OCI-LY3 (cell line): ENCODE results near the gene SLC6A12.

Source experiments
- H2AFZ ChIP-seq: fragments of 200-600, 300-600 bp; shearing (Covaris generic); 2 replicates; pipeline ENCODE4 v1.6.0; 2014; ENCODE audit warnings: antibody characterized with exemption, low read depth, low read length
- H3K27ac ChIP-seq: fragments of 200-600, 300-600 bp; sonication (generic); 2 replicates; pipeline ENCODE4 v1.5.1; 2014; ENCODE audit warnings: mild to moderate bottlenecking, low read length, moderate library complexity, mixed read lengths
- H3K27me3 ChIP-seq: fragments of 200-600, 300-600 bp; sonication (generic); 2 replicates; pipeline ENCODE4 v1.6.1; 2014; ENCODE audit warnings: low read depth, low read length, mixed read lengths
- H3K36me3 ChIP-seq: fragments of 200-600, 300-600 bp; sonication (generic); replicated peaks from 2 replicates; pipeline ENCODE3; 2014; ENCODE audit warnings: low read depth, low read length, mixed read lengths
- H3K4me1 ChIP-seq: fragments of 300-600, 200-600 bp; sonication (generic); 2 replicates; pipeline ENCODE4 v1.6.1; 2014; ENCODE audit warnings: low read length, mixed read lengths
- H3K4me2 ChIP-seq: fragments of 200-600, 300-600 bp; sonication (generic); 2 replicates; pipeline ENCODE4 v1.6.1; 2014; ENCODE audit warnings: low read length, mixed read lengths
- H3K4me3 ChIP-seq: fragments of 300-600, 200-600 bp; sonication (generic); 2 replicates; pipeline ENCODE4 v1.5.1; 2014; ENCODE audit warnings: antibody characterized with exemption, mild to moderate bottlenecking, low read length, moderate library complexity
- H3K79me2 ChIP-seq: fragments of 300-600, 200-600 bp; shearing (Covaris generic); 2 replicates; pipeline ENCODE4 v1.6.1; 2014; ENCODE audit warnings: mild to moderate bottlenecking, low read length, mixed read lengths
- H3K9ac ChIP-seq: fragments of 300-600, 200-600 bp; shearing (Covaris generic); 2 replicates; pipeline ENCODE4 v1.6.0; 2014; ENCODE audit warnings: mild to moderate bottlenecking, low read length, moderate library complexity
- H3K9me3 ChIP-seq: fragments of 200-600, 300-600 bp; shearing (Covaris generic); 2 replicates; pipeline ENCODE4 v1.6.1; 2014; ENCODE audit warnings: low read length, mixed read lengths; ENCODE audit not compliant: insufficient read depth
- H4K20me1 ChIP-seq: fragments of 200-600, 300-600 bp; sonication (generic); 2 replicates; pipeline ENCODE4 v1.6.1; 2016; ENCODE audit warnings: low read length, mixed read lengths; ENCODE audit not compliant: insufficient read depth
- EZH2phosphoT487 ChIP-seq: fragments of 200-600 bp; shearing (Covaris generic); IDR thresholded peaks from 2 replicates; pipeline ENCODE4 v1.6.1; 2018; ENCODE audit warnings: antibody characterized with exemption, mixed run types, low read depth
- TF ChIP-seq, protein P1 (sequence below): fragments of 200-600, 300-600 bp; sonication (generic); IDR thresholded peaks from 2 replicates; pipeline ENCODE4 v1.5.1; 2014; ENCODE audit warnings: antibody characterized with exemption, low read length, low read depth

Gene SLC6A12

DNA sequence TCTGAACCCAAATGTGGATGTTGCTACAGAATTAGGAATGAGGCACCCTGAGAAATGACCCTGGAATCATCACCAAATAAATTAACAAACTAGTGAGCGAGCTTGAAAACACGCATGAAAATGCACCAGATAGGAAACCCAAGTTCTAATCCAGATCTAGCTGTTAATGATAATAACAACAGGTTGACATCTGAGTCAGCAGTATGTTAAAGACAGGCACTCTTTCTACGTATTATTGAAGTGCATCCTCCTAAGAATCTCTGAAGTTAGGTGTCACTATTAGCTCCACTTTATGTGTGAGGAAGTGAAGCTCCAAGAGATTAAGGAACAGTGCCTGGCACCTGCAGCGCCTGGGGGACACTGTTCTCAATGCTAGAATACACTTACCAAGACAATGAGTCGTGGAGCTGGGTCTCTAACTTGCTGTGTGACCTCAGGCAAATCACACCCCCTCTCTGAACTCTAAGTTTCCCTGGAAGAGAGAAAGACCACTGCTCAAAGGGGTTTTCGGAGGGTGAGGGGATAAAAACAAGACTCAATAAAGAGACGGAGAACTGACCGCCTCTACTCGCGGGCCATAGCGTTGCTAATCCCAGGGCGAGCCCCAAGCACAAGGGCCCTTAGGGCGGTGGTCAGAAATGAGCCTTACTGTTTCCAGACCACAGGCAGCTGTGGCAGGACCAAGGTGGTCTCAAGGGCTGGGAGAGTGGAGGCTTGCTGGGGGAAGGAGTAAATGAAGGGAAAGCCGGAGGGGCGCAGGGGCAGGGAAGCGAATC is 2.1 kb downstream of the SLC6A12 start:
- Histone ChIP-seq H3K4me1 (peaks cover 25% of the 10 kb centered on the region), H3K36me3 (no peaks in the 10 kb centered on the region), H4K20me1 (no peaks in the 10 kb centered on the region), H3K27ac (no peak overlapping the region), H3K9ac (peak overlapping the region; percentile 19; the same call in 1 of the 2 replicates), H3K79me2 (no peaks in the 10 kb centered on the region), H3K9me3 (no peaks in the 10 kb centered on the region), H3K27me3 (peaks cover 22% of the 10 kb centered on the region), H3K4me3 (peak overlapping the region; percentile 59), H2AFZ (no peak overlapping the region), H3K4me2 (peak overlapping the region; percentile 73)
- TF ChIP-seq EZH2phosphoT487, result no peak
- TF ChIP-seq, protein P1, sequence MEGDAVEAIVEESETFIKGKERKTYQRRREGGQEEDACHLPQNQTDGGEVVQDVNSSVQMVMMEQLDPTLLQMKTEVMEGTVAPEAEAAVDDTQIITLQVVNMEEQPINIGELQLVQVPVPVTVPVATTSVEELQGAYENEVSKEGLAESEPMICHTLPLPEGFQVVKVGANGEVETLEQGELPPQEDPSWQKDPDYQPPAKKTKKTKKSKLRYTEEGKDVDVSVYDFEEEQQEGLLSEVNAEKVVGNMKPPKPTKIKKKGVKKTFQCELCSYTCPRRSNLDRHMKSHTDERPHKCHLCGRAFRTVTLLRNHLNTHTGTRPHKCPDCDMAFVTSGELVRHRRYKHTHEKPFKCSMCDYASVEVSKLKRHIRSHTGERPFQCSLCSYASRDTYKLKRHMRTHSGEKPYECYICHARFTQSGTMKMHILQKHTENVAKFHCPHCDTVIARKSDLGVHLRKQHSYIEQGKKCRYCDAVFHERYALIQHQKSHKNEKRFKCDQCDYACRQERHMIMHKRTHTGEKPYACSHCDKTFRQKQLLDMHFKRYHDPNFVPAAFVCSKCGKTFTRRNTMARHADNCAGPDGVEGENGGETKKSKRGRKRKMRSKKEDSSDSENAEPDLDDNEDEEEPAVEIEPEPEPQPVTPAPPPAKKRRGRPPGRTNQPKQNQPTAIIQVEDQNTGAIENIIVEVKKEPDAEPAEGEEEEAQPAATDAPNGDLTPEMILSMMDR, result no peak

DNA sequence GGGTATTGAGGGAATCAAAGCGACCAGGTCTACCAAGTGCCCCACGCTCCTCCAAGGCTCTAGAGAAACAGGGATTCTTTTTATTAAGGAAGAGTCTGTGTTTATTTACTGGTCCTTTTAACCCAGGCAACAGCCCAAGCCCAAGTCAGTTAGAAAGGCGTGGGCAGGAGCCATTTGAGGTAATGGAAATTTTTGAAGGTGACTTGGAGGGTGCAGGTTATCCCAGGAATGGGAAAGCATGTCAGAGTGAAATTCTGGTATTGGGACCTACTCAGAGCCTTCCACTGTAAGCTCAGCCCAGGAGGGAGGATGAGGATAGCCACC is 2.9 kb downstream of the SLC6A12 start:
- H3K27me3 ChIP-seq, result peaks cover 22% of the 10 kb centered on the region
- no peak overlapping the region for H3K4me2 ChIP-seq
- H3K36me3 ChIP-seq, result no peaks in the 10 kb centered on the region
- H2AFZ ChIP-seq, result no peak overlapping the region
- H3K9me3 ChIP-seq, result no peaks in the 10 kb centered on the region
- H3K4me1 ChIP-seq, result peaks cover 25% of the 10 kb centered on the region
- no peaks in the 10 kb centered on the region for H4K20me1 ChIP-seq
- TF ChIP-seq, protein P1, result no peak
- no peak for TF ChIP-seq EZH2phosphoT487
- H3K27ac ChIP-seq, result no peak overlapping the region
- no peak overlapping the region for H3K9ac ChIP-seq
- no peak overlapping the region for H3K4me3 ChIP-seq
- H3K79me2 ChIP-seq, result no peaks in the 10 kb centered on the region

DNA sequence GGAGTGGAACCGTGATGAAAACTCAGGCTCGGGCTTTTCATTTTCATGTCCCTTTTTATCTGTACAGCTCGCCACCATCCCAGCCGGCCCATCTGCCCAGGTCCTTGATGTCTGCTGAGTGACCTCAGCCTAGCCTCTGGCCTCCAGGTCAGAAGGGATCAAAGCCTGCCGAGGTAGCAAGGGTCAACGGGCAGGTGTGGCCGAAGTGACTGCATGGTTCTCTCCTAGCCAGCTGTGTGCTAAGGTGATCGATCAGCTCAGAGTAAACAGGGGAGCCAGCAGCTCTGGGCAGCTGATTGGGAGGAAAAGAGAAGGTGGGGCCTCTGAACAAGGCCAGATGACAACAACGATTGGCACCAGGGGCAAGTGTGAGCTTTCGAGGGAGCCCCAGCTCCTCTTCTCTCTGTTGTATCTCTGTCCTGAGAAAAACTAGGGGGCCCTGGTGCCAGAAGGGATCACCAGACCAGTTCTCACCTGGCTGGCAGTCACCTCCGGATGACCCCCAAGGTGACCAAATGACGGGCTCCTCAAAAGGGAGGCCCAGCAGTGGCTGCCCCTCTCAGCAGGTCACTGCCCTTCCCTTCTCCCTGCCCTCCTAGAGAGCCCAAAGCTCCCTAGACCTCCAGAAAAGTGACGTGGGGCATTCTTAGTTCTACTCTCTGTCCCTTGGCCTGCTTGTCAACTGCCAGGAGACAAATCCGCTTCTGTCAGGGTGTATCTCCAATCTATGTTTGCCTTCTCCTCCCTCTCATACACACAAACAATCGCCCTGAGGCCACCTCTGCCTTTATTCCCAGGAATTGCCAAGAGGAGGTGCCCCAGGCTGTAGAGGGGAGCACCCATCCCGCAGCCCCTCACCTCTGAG is 3.4 kb downstream of the SLC6A12 start:
- no peaks in the 10 kb centered on the region for H3K9me3 ChIP-seq
- no peak overlapping the region for H3K27ac ChIP-seq
- no peak overlapping the region for H2AFZ ChIP-seq
- no peak overlapping the region for H3K4me3 ChIP-seq
- H3K27me3 ChIP-seq, result peaks cover 22% of the 10 kb centered on the region
- no peaks in the 10 kb centered on the region for H3K79me2 ChIP-seq
- TF ChIP-seq, protein P1, result no peak
- TF ChIP-seq EZH2phosphoT487, result no peak
- H3K9ac ChIP-seq, result no peak overlapping the region
- H3K4me2 ChIP-seq, result no peak overlapping the region
- H3K4me1 ChIP-seq, result peaks cover 25% of the 10 kb centered on the region
- H3K36me3 ChIP-seq, result no peaks in the 10 kb centered on the region
- no peaks in the 10 kb centered on the region for H4K20me1 ChIP-seq

GRCh38 chr12:209851-210250 is 4.1 kb downstream of the SLC6A12 start:
- Histone ChIP-seq H3K4me1 (peaks cover 25% of the 10 kb centered on the region), H3K9me3 (no peaks in the 10 kb centered on the region), H3K79me2 (no peaks in the 10 kb centered on the region), H3K4me3 (no peak overlapping the region), H3K36me3 (no peaks in the 10 kb centered on the region), H4K20me1 (no peaks in the 10 kb centered on the region), H3K9ac (no peak overlapping the region), H3K27me3 (peaks cover 22% of the 10 kb centered on the region), H2AFZ (no peak overlapping the region), H3K27ac (no peak overlapping the region), H3K4me2 (no peak overlapping the region)
- TF ChIP-seq EZH2phosphoT487, result no peak
- TF ChIP-seq, protein P1, result no peak
